GM12873 (cell line): Measurements from ENCODE around the gene PTPRN2.

ENCODE experiments used
- CTCF ChIP-seq: IDR thresholded peaks from 2 replicates; pipeline ENCODE4 v1.5.1; 2012; ENCODE audit warnings: low read depth, mild to moderate bottlenecking, moderate library complexity, low read length, control low read depth; ENCODE audit not compliant: insufficient read depth; ENCODE audit errors: missing control alignments

Gene PTPRN2

GRCh38 chr7:158167373-158167772, 420.2 kb downstream of the PTPRN2 start:
- no peak for TF ChIP-seq CTCF

DNA sequence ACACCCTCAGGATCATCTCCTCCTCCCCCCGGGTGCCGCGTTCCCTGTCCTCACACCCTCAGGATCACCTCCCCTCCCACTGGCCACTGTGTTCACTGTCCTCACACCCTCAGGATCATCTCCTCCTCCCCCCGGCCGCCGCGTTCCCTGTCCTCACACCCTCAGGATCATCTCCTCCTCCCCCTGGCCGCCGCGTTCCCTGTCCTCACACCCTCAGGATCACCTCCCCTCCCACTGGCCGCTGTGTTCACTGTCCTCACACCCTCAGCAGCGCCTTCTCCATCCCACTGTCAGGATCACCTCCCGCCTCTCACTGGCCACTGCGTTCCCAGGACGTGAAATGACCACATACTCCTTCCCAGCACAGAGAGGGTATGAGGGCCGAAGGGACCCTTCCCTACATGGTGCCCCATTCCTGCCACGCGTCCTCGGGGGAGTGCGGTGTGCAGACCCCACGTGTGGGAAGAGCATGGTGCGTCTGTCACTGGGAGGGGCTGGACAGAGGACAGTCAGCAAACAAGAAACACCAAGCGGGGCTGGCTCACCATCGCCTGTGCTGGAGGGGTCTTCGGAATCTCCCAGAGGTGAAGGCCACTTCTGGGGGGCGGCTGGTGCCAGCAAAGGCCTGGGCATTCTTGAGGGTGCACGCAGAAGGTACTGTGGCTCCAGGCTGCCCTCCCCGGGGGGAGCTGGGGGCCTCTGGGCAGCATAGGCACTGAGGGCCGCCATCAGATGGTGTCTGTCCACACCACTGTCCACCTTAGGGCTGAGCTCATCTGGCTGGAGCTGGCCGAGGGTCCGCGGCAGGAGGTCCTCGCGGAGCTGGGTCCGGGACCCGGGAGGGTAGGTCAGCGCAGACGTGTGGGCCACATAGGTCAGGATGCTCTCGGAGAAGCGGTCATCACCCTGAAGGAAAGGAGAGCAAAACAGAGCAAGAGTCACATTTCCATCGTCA, 421.0 kb downstream of the PTPRN2 start:
- TF ChIP-seq CTCF = no peak

- TF ChIP-seq CTCF = no peak
These were observed 421.9 kb downstream of the PTPRN2 start for GRCh38 chr7:158165711-158166110.

DNA sequence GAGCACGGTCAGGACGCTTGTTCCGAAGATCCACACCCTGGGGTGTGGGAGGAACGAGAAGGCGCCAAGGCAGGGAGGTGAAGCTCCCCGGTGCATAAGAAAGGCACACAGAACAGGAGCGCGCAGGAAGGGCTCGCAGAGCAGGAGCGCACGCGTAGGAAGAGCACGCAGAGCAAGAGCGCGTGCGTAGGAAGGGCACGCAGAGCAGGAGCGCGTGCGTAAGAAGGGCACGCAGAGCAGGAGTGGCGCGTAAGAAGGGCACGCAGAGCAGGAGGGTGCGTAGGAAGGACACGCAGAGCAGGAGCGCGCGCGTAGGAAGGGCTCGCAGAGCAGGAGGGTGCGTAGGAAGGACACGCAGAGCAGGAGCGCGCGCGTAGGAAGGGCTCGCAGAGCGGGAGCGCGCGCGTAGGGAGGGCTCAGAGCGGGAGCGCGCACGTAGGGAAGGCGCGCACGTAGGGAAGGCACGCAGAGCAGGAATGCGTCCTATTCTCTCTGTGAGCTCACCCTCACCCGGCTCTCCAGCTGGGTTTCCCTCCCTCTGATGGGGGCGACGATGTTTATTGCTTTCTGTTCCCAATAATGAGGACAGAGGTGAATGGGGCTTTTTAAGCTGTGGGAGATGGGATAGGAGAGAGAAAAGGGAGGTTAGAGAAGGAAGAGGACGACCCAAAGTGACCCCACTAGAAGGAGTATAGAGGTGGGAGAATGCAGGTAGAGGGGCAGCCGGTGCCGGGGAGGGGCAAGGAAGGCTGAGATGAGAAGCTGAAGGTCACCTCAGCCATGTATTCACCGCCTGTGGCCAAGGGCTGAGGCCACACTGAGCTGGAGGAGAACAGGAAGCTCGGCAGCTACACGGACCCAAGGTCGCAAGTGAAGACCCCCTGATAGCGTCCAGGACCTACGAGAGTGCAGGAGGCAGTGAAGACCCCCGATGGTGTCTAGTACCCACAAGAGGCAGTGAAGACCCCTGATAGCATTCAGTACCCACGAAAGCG, 423.2 kb downstream of the PTPRN2 start:
- TF ChIP-seq CTCF = no peak

GRCh38 chr7:158161194-158161593, 426.4 kb downstream of the PTPRN2 start:
- no peak for TF ChIP-seq CTCF

DNA sequence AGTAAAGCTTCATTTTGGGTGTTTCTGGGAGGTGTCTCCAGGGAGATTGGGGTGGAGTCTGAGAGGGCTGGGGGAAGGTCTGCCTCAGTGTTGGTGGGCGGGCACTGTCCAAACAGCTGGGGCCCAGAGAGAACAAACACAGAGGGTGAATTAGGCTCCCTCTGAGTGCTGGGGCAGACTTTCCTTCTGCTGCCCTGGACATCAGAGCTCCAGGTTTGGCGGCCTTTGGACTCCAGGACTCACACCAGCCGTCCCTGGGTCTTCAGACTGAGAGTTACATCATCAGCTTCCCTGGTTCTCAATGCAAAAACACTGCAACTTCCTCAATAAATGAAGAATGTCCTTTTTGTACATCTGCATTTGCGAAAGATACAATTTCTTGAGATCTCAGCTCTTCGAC, 427.4 kb downstream of the PTPRN2 start:
- TF ChIP-seq CTCF = no peak

- TF ChIP-seq CTCF = no peak
These were observed 430.2 kb downstream of the PTPRN2 start for GRCh38 chr7:158157460-158157859.
